SH-SY5Y (cell line): ENCODE data around the gene RGSL1.

ENCODE experiments used
- GATA2 ChIP-seq: IDR thresholded peaks from 2 replicates; pipeline ENCODE4 v1.6.1; 2011; ENCODE audit warnings: mild to moderate bottlenecking, low read depth, low read length
- GATA3 ChIP-seq: IDR thresholded peaks from 2 replicates; pipeline ENCODE4 v1.6.1; 2011; ENCODE audit warnings: low read depth, mild to moderate bottlenecking, low read length, moderate library complexity

The RGSL1 gene

GRCh38 chr1:182450087-182450486 is at the start of gene RGSL1:
Gene RGSL1 (plus strand): TSS chr1:182450146. CDS start chr1:182450166, 20 bp downstream.
- TF ChIP-seq GATA3 (no peak), GATA2 (no peak)

GRCh38 chr1:182400567-182400966 is 49.4 kb upstream of the RGSL1 start, which contains the start of gene TEDDM1:
Gene TEDDM1 (minus strand): TSS chr1:182400667. CDS start chr1:182400485, 182 bp downstream.
- no peak for TF ChIP-seq GATA3
- TF ChIP-seq GATA2 = no peak

GRCh38 chr1:182404781-182405180 is 45.2 kb upstream of the RGSL1 start:
- TF ChIP-seq GATA2 = no peak
- TF ChIP-seq GATA3 = no peak

GRCh38 chr1:182405578-182405977 is 44.4 kb upstream of the RGSL1 start:
- TF ChIP-seq GATA3 = no peak
- TF ChIP-seq GATA2 = no peak

GRCh38 chr1:182406012-182406411 is 43.9 kb upstream of the RGSL1 start:
- no peak for TF ChIP-seq GATA2
- TF ChIP-seq GATA3 = no peak

GRCh38 chr1:182407724-182408123 is 42.2 kb upstream of the RGSL1 start:
- no peak for TF ChIP-seq GATA2
- TF ChIP-seq GATA3 = no peak

GRCh38 chr1:182408435-182409075 is 41.4 kb upstream of the RGSL1 start:
- TF ChIP-seq GATA3 (no peak), GATA2 (no peak)

GRCh38 chr1:182410138-182410537 is 39.8 kb upstream of the RGSL1 start:
- TF ChIP-seq GATA3 = no peak
- TF ChIP-seq GATA2 = no peak

- TF ChIP-seq GATA2 (no peak), GATA3 (no peak)
Observed at GRCh38 chr1:182410620-182411273, 39.2 kb upstream of the RGSL1 start.

GRCh38 chr1:182413486-182413885 is 36.5 kb upstream of the RGSL1 start:
- TF ChIP-seq GATA2 = no peak
- TF ChIP-seq GATA3 = no peak

GRCh38 chr1:182413969-182414368 is 36.0 kb upstream of the RGSL1 start:
- TF ChIP-seq GATA3 (no peak), GATA2 (no peak)

- TF ChIP-seq GATA2 (no peak), GATA3 (no peak)
Observed at GRCh38 chr1:182415789-182416188, 34.2 kb upstream of the RGSL1 start.

GRCh38 chr1:182426442-182427430 is 23.2 kb upstream of the RGSL1 start:
- no peak for TF ChIP-seq GATA3
- no peak for TF ChIP-seq GATA2

- TF ChIP-seq GATA3 (no peak), GATA2 (no peak)
Observed at GRCh38 chr1:182428043-182428442, 21.9 kb upstream of the RGSL1 start.
